Measurements from ENCODE around the gene MRPL51.
"Not testable (repeated sequence)": the region's sequence is repeated elsewhere in the genome, so short reads cannot be mapped to it uniquely, and the experiment has no call there.

The MRPL51 gene

DNA sequence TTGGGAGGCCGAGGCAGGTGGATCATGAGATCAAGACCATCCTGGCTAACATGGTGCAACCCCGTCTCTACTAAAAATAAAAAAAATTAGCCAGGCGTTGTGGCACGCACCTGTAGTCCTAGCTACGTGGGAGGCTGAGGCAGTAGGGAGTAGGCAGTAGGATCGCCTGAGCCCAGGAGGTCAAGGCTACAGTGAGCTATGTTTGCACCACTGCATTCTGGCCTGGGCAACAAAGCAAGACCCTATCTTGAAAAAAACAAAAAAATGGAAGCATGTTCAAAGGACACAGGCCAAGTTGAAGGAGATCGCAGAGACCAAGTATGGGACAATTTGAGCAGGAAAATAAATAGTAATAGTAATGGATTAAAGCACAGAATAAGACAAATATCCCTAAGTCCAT lies 15.0 kb upstream of the MRPL51 start:
- WGBS (ENCODE audit: insufficient coverage, insufficient read length): no CpG with 5 or more reads among the region's 7 CpGs
- Histone ChIP-seq H3K4me3 (ENCODE audit: low read length) (no peak overlapping the region), H3K9me3 (ENCODE audit: control insufficient read depth, insufficient read depth, low read length) (no peaks in the 10 kb centered on the region), H3K4me1 (ENCODE audit: control insufficient read depth, insufficient read depth, low read length) (no peaks in the 10 kb centered on the region), H3K36me3 (ENCODE audit: control insufficient read depth, insufficient read depth, low read length) (peaks cover 15% of the 10 kb centered on the region; the same call in 1 of the 2 replicates), H3K27ac (ENCODE audit: low read length) (no peak overlapping the region), H3K27me3 (ENCODE audit: control insufficient read depth, insufficient read depth, low read length) (no peaks in the 10 kb centered on the region)
- no peak for DNase-seq (ENCODE audit: low read depth, low spot score)

DNA sequence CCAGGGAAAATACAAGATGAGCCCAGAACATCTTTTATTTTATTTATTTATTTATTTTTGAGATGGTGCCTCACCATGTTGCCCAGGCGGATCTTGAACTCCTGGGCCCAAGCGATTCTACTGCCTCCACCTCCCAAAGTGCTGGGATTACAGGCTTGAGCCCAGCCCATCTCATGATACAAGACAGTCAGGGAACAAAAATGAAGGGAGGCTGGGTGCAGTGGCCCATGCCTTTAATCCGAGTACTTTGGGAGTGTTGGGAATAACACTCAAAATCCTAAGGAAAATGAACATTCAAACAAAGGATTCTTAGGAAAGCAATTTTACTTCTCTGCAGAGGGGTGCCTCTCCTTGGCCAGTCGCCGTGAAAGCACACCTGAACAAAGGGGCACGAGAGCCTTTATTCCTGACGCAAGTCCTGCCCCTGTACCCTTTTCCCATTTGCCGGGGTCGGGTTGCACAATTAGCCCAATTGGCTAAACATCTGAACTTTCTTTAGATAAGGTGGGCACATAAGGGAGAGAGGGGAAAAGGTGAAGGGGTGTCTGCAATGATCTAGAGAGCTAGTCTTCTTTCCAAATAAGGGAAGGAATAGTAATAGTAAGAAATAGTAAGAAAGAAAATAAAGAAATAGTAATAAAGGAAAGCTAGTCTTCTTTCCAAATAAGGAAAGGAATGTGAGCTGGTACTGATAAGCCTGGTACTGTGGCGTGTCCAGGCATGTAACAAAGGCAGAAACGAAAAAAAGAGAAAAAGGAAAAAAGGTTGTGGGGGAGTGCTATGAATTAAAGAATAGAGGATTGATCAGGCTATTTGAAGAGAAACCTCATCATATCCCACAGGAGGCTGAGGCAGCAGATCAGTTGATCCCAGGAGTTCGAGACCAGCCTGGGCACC lies 14.3 kb upstream of the MRPL51 start:
- Histone ChIP-seq H3K9me3 (ENCODE audit: control insufficient read depth, insufficient read depth, low read length) (no peaks in the 10 kb centered on the region), H3K4me1 (ENCODE audit: control insufficient read depth, insufficient read depth, low read length) (no peaks in the 10 kb centered on the region), H3K4me3 (ENCODE audit: low read length) (no peak overlapping the region), H3K27me3 (ENCODE audit: control insufficient read depth, insufficient read depth, low read length) (no peaks in the 10 kb centered on the region), H3K36me3 (ENCODE audit: control insufficient read depth, insufficient read depth, low read length) (peaks cover 10% of the 10 kb centered on the region; the same call in 1 of the 2 replicates), H3K27ac (ENCODE audit: low read length) (no peak overlapping the region)
- no peak for DNase-seq (ENCODE audit: low read depth, low spot score)
- no CpG with 5 or more reads among the region's 12 CpGs for WGBS (ENCODE audit: insufficient coverage, insufficient read length)

DNA sequence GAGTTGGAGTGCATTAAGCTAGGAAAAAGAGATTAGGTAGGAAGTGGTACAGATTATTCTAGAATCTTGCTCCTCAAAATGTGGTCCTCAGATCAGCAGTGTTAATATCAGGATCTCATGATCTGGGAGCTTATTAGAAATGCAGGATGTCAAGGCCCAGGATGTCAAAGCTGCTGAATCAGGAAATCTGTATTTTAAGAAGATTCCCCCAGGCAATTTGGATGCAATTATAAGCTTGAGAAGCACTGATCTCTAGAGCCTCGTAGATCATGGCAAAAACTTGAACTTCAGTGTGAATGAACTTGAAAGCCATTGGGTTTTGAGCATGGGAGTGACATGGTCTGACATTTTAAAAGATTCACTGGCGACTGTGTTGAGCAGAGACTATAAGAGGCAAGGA lies 7.4 kb upstream of the MRPL51 start:
- H3K36me3 ChIP-seq (ENCODE audit: control insufficient read depth, insufficient read depth, low read length): peaks cover 4% of the 10 kb centered on the region
- no peak for DNase-seq (ENCODE audit: low read depth, low spot score)
- H3K27me3 ChIP-seq (ENCODE audit: control insufficient read depth, insufficient read depth, low read length): no peaks in the 10 kb centered on the region
- WGBS (ENCODE audit: insufficient coverage, insufficient read length): no CpG with 5 or more reads among the region's 2 CpGs
- no peak overlapping the region for H3K4me3 ChIP-seq (ENCODE audit: low read length)
- no peaks in the 10 kb centered on the region for H3K9me3 ChIP-seq (ENCODE audit: control insufficient read depth, insufficient read depth, low read length)
- no peaks in the 10 kb centered on the region for H3K4me1 ChIP-seq (ENCODE audit: control insufficient read depth, insufficient read depth, low read length)
- no peak overlapping the region for H3K27ac ChIP-seq (ENCODE audit: low read length)

DNA sequence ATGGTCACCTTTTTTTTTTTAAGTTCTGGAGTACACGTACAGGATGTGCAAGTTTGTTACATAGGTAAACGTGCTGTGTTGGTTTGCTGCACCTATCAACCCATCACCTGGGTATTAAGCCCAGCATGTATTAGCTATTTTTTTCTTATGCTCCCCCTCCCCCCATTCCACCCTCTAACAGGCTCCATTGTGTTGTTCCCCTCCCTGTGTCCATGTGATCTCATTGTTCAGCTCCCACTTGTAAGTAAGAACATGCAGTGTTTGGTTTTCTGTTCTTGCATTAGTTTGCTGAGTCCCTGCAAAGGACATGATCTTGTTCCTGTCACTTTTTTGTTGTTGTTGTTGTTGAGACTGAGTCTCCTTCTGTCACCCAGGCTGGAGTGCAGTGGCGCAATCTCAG lies 4.2 kb upstream of the MRPL51 start:
- no CpG with 5 or more reads among the region's 3 CpGs for WGBS (ENCODE audit: insufficient coverage, insufficient read length)

DNA sequence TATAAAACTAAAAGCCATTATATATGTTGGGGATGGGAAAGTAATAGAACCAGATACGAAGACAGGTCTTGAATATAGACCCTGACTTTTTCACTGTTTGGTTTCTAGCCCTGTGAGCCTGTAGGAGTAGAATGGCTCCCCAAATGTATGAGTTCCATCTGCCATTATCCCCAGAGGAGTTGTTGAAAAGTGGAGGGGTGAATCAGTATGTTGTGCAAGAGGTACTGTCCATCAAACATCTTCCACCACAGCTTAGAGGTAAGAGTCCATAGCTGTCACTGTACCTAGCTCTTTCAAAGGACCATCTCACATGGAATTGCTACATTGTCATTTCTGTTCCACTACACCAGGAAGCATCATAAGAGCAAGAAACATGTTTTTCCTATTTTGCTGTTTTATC lies 1.9 kb upstream of the MRPL51 start:
- H3K9me3 ChIP-seq (ENCODE audit: control insufficient read depth, insufficient read depth, low read length): no peaks in the 10 kb centered on the region
- peak overlapping the region; percentile 65; the same call in 1 of the 2 replicates for H3K4me3 ChIP-seq (ENCODE audit: low read length)
- peaks cover 3% of the 10 kb centered on the region; the same call in 1 of the 2 replicates for H3K36me3 ChIP-seq (ENCODE audit: control insufficient read depth, insufficient read depth, low read length)
- H3K27me3 ChIP-seq (ENCODE audit: control insufficient read depth, insufficient read depth, low read length): no peaks in the 10 kb centered on the region
- no peak for DNase-seq (ENCODE audit: low read depth, low spot score)
- H3K27ac ChIP-seq (ENCODE audit: low read length): no peak overlapping the region
- WGBS (ENCODE audit: insufficient coverage, insufficient read length): no CpG with 5 or more reads among the region's 1 CpG
- peaks cover 2% of the 10 kb centered on the region; the same call in 1 of the 2 replicates for H3K4me1 ChIP-seq (ENCODE audit: control insufficient read depth, insufficient read depth, low read length)

More for the DNA sequence above, 4.2 kb upstream of the MRPL51 start:
- H3K27me3 ChIP-seq (ENCODE audit: control insufficient read depth, insufficient read depth, low read length); DNase-seq (ENCODE audit: low read depth, low spot score); H3K9me3 ChIP-seq (ENCODE audit: control insufficient read depth, insufficient read depth, low read length); H3K36me3 ChIP-seq (ENCODE audit: control insufficient read depth, insufficient read depth, low read length); H3K4me3 ChIP-seq (ENCODE audit: low read length); H3K27ac ChIP-seq (ENCODE audit: low read length); H3K4me1 ChIP-seq (ENCODE audit: control insufficient read depth, insufficient read depth, low read length): not testable (repeated sequence)

DNA sequence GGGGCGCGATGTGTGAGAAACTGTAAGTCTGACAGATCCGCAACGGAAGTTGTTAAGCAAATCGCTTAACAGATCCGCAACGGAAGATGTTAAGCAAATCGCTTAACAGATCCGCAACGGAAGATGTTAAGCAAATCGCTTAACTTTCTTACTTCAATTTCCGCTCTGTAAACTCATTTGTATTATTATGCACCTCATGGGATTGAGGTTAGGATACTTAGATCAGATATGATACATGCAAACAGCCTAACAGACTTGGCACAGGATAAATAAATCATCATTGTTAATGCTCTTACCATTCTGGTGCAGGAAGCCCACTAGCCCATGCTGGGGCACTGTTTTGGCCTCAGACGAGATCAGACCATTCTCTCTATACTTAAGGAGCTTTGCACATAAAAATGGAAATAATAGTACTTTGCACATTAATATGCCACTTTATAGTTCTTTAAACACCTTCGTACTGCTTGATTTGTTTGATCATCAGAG lies 1.2 kb upstream of the MRPL51 start:
- WGBS (ENCODE audit: insufficient coverage, insufficient read length): no CpG with 5 or more reads among the region's 14 CpGs
- H3K9me3 ChIP-seq (ENCODE audit: control insufficient read depth, insufficient read depth, low read length): no peaks in the 10 kb centered on the region
- H3K4me3 ChIP-seq (ENCODE audit: low read length): peak overlapping the region; percentile 65; the same call in 1 of the 2 replicates
- H3K27me3 ChIP-seq (ENCODE audit: control insufficient read depth, insufficient read depth, low read length): no peaks in the 10 kb centered on the region
- H3K4me1 ChIP-seq (ENCODE audit: control insufficient read depth, insufficient read depth, low read length): peaks cover 2% of the 10 kb centered on the region; the same call in 1 of the 2 replicates
- H3K36me3 ChIP-seq (ENCODE audit: control insufficient read depth, insufficient read depth, low read length): peaks cover 3% of the 10 kb centered on the region; the same call in 1 of the 2 replicates
- no peak overlapping the region for H3K27ac ChIP-seq (ENCODE audit: low read length)
- no peak for DNase-seq (ENCODE audit: low read depth, low spot score)

DNA sequence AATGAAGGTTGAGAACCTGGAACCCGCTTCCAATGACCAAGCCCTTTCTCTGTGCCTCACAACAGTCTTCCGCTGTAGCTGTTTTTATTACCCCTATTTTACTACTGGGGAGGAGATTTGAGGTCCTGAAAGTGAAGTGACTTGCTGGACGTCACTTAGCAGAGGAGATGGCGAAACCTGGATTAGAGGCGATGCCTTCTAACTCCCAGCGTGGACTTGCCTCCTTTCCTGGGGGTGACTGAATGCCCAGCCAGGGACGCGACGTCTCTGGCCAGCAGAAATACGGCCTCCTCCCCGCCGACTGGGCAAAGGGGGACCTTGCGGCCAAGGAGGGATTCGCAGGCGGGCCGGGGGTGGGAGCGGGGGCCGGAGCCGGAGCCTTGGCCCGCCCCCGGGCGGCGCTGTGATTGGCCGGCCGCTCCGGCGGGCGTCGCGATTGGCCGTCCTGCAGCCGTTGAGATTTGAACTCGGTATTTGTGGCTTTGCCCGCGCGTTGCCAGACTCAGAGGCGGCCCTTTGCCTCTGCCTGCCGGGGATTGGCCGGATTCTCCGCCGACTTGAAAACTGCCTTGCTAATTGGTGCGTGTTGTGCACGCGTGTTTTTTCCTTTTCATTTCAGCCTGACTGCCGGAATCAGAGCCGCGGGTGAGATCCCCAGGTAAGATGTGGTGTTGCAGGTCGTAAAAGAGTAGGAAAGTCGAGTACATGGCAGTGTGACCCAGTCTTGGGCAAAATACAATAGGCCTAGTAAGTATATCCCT lies 615 bp upstream of the MRPL51 start, which contains the start of gene NCAPD2:
Gene NCAPD2, plus strand, starts transcription at position 606 of the 761 bp plus-strand sequence. CDS start 997 bp downstream, outside the sequence.
- no peaks in the 10 kb centered on the region for H3K27me3 ChIP-seq (ENCODE audit: control insufficient read depth, insufficient read depth, low read length)
- peaks cover 3% of the 10 kb centered on the region; the same call in 1 of the 2 replicates for H3K36me3 ChIP-seq (ENCODE audit: control insufficient read depth, insufficient read depth, low read length)
- no CpG with 5 or more reads among the region's 49 CpGs for WGBS (ENCODE audit: insufficient coverage, insufficient read length)
- H3K27ac ChIP-seq (ENCODE audit: low read length): no peak within 1 kb of the TSS
- DNase-seq (ENCODE audit: low read depth, low spot score): peak; percentile 78
- H3K4me3 ChIP-seq (ENCODE audit: low read length): peak within 1 kb of the TSS; percentile 95; the same call in 1 of the 2 replicates
- H3K4me1 ChIP-seq (ENCODE audit: control insufficient read depth, insufficient read depth, low read length): peaks cover 2% of the 10 kb centered on the region; the same call in 1 of the 2 replicates
- H3K9me3 ChIP-seq (ENCODE audit: control insufficient read depth, insufficient read depth, low read length): no peaks in the 10 kb centered on the region

DNA sequence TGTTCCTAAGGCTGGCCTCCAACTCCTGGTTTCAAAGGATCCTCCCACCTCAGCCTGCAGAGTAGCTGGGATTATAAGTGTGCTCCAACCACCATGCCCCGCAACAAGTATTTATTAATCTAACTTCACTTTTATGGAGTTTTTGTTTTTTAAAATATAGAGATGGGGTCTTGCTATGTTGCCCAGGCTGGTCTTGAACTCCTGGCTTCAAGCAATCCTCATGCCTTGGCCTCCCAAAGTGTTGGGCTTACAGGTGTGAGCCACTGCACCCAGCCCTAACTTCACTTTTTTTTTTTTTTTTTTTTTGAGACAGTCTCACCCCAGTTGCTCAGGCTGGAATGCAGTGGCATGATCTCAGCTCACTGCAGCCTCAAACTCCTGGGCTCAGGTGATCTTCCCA lies 2.4 kb downstream of the MRPL51 start:
- not testable (repeated sequence) for H3K27me3 ChIP-seq (ENCODE audit: control insufficient read depth, insufficient read depth, low read length); H3K27ac ChIP-seq (ENCODE audit: low read length); DNase-seq (ENCODE audit: low read depth, low spot score); H3K36me3 ChIP-seq (ENCODE audit: control insufficient read depth, insufficient read depth, low read length); H3K9me3 ChIP-seq (ENCODE audit: control insufficient read depth, insufficient read depth, low read length); H3K4me1 ChIP-seq (ENCODE audit: control insufficient read depth, insufficient read depth, low read length); H3K4me3 ChIP-seq (ENCODE audit: low read length)
- no CpG with 5 or more reads among the region's 1 CpG for WGBS (ENCODE audit: insufficient coverage, insufficient read length)

DNA sequence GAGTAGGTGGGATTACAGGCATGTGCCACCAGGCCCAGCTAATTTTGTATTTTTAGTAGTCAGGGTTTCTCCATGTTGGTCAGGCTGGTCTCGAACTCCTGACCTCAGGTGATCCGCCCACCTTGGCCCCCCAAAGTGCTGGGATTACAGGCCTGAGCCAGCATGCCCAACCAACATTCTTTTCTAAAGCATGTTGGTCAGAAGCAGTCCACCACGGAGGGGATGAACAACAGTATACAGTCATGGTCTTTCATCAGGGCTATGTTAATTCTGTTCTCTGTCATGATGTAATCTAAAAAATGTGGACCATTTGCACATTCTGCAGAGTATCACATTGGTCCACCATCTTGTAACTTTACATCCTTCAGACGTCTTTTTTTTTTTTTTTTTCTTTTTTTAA lies 3.6 kb downstream of the MRPL51 start:
- H3K9me3 ChIP-seq (ENCODE audit: control insufficient read depth, insufficient read depth, low read length): no peaks in the 10 kb centered on the region
- H3K27ac ChIP-seq (ENCODE audit: low read length): no peak overlapping the region
- H3K4me1 ChIP-seq (ENCODE audit: control insufficient read depth, insufficient read depth, low read length): no peaks in the 10 kb centered on the region
- H3K4me3 ChIP-seq (ENCODE audit: low read length): no peak overlapping the region
- no peaks in the 10 kb centered on the region for H3K36me3 ChIP-seq (ENCODE audit: control insufficient read depth, insufficient read depth, low read length)
- WGBS (ENCODE audit: insufficient coverage, insufficient read length): no CpG with 5 or more reads among the region's 4 CpGs
- H3K27me3 ChIP-seq (ENCODE audit: control insufficient read depth, insufficient read depth, low read length): no peaks in the 10 kb centered on the region
- no peak for DNase-seq (ENCODE audit: low read depth, low spot score)

DNA sequence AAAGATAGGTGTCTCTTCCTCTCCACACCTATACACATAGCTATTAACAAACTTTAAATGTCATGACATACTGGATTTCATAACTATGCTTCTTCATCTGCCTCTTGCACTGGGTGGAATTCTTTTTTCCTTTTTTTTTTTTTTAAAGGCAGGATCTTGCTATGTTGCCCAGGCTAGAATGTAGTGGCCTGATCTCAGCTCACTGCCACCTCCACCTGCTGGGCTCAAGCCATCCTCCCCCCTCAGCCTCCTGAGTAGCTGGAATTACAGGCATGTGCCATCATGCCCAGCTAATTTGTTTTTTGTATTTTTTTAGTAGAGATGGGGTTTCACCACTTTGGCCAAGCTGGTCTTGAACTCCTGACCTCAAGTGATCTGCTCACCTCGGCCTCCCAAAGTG lies 4.8 kb downstream of the MRPL51 start:
- no peaks in the 10 kb centered on the region for H3K9me3 ChIP-seq (ENCODE audit: control insufficient read depth, insufficient read depth, low read length)
- no peaks in the 10 kb centered on the region for H3K4me1 ChIP-seq (ENCODE audit: control insufficient read depth, insufficient read depth, low read length)
- WGBS (ENCODE audit: insufficient coverage, insufficient read length): no CpG with 5 or more reads among the region's 1 CpG
- H3K27ac ChIP-seq (ENCODE audit: low read length): no peak overlapping the region
- H3K27me3 ChIP-seq (ENCODE audit: control insufficient read depth, insufficient read depth, low read length): no peaks in the 10 kb centered on the region
- DNase-seq (ENCODE audit: low read depth, low spot score): no peak
- no peaks in the 10 kb centered on the region for H3K36me3 ChIP-seq (ENCODE audit: control insufficient read depth, insufficient read depth, low read length)
- no peak overlapping the region for H3K4me3 ChIP-seq (ENCODE audit: low read length)

All from iPS DF 6.9 (cell line).